H9 (cell line): Measurements from ENCODE around the gene ZDHHC12. TPM values are rescaled to one million over a fixed set of nuclear protein-coding genes. Genes with fewer than 3 reads are reported as not detected.

Experiments
- DNase-seq: peaks from one replicate; pipeline ENCODE4 v3.0.0-alpha.2; 2017
- H2AFZ ChIP-seq: one replicate; pipeline ENCODE4 v1.6.1; 2013; ENCODE audit warnings: mild to moderate bottlenecking, low read length, control low read depth, moderate library complexity
- H2AK5ac ChIP-seq: 2 replicates; pipeline ENCODE4 v1.6.1; 2013; ENCODE audit warnings: low read length, control low read depth, mixed read lengths; ENCODE audit not compliant: insufficient read length
- H2BK120ac ChIP-seq: one replicate; pipeline ENCODE4 v1.6.1; 2013; ENCODE audit warnings: low read depth, mild to moderate bottlenecking, low read length, control low read depth, inconsistent platforms; ENCODE audit not compliant: poor library complexity, severe bottlenecking
- H2BK12ac ChIP-seq: 2 replicates; pipeline ENCODE4 v1.6.1; 2013; ENCODE audit warnings: low read length, control low read depth, mixed read lengths, low read depth; ENCODE audit not compliant: insufficient read length
- H2BK15ac ChIP-seq: 2 replicates; pipeline ENCODE4 v1.6.1; 2013; ENCODE audit warnings: low read depth, low read length, control low read depth
- H2BK20ac ChIP-seq: one replicate; pipeline ENCODE4 v1.6.1; 2013; ENCODE audit warnings: low read depth, mild to moderate bottlenecking, low read length, control low read depth, inconsistent platforms; ENCODE audit not compliant: poor library complexity, severe bottlenecking
- H2BK5ac ChIP-seq: 2 replicates; pipeline ENCODE4 v1.6.1; 2013; ENCODE audit warnings: low read length, control low read depth, mixed read lengths; ENCODE audit not compliant: insufficient read length
- H3K14ac ChIP-seq: 2 replicates; pipeline ENCODE4 v1.6.1; 2013; ENCODE audit warnings: low read length, control low read depth; ENCODE audit not compliant: insufficient read depth
- H3K18ac ChIP-seq: 2 replicates; pipeline ENCODE4 v1.6.1; 2013; ENCODE audit warnings: low read depth, mild to moderate bottlenecking, mixed read lengths, low read length, control low read depth; ENCODE audit not compliant: insufficient read length
- H3K23ac ChIP-seq: 2 replicates; pipeline ENCODE4 v1.6.1; 2013; ENCODE audit warnings: low read length, control low read depth, mixed read lengths, low read depth; ENCODE audit not compliant: insufficient read length
- H3K23me2 ChIP-seq: 2 replicates; pipeline ENCODE4 v1.6.1; 2013; ENCODE audit warnings: low read depth, mild to moderate bottlenecking, mixed read lengths, low read length, control low read depth; ENCODE audit not compliant: insufficient read length, poor library complexity, severe bottlenecking
- H3K27ac ChIP-seq: 2 replicates; pipeline ENCODE4 v1.5.1; 2013; ENCODE audit warnings: low read length, control low read depth, mixed read lengths, low read depth; ENCODE audit not compliant: insufficient read length
- H3K27me3 ChIP-seq: 2 replicates; pipeline ENCODE4 v1.6.1; 2013; ENCODE audit warnings: low read length, control low read depth, inconsistent platforms; ENCODE audit not compliant: insufficient read depth
- H3K4ac ChIP-seq: 2 replicates; pipeline ENCODE4 v1.6.1; 2013; ENCODE audit warnings: low read depth, mild to moderate bottlenecking, control low read depth, inconsistent platforms, low read length, moderate library complexity
- H3K4me1 ChIP-seq: 2 replicates; pipeline ENCODE4 v1.6.1; 2013; ENCODE audit warnings: low read length, control low read depth, inconsistent platforms; ENCODE audit not compliant: insufficient read depth
- H3K4me2 ChIP-seq: 2 replicates; pipeline ENCODE4 v1.6.1; 2013; ENCODE audit warnings: low read length, control low read depth, mixed read lengths; ENCODE audit not compliant: insufficient read length, insufficient read depth
- H3K56ac ChIP-seq: 2 replicates; pipeline ENCODE4 v1.6.1; 2013; ENCODE audit warnings: low read depth, mild to moderate bottlenecking, mixed read lengths, low read length, control low read depth; ENCODE audit not compliant: insufficient read length
- H3K79me1 ChIP-seq: 2 replicates; pipeline ENCODE4 v1.6.1; 2013; ENCODE audit warnings: low read depth, mild to moderate bottlenecking, moderate library complexity, low read length, control low read depth, inconsistent platforms; ENCODE audit not compliant: insufficient read depth, poor library complexity, severe bottlenecking
- H3K79me2 ChIP-seq: 2 replicates; pipeline ENCODE4 v1.6.1; 2013; ENCODE audit warnings: low read length, control low read depth, inconsistent platforms; ENCODE audit not compliant: insufficient read depth
- H3K9ac ChIP-seq: 2 replicates; pipeline ENCODE4 v1.6.1; 2013; ENCODE audit warnings: low read length, control low read depth, mixed read lengths; ENCODE audit not compliant: insufficient read length; ENCODE audit errors: extremely low read depth
- H3K9me3 ChIP-seq: one replicate; pipeline ENCODE4 v1.6.1; 2013; ENCODE audit warnings: low read depth, low read length, inconsistent platforms; ENCODE audit not compliant: control insufficient read depth
- H3T11ph ChIP-seq: one replicate; pipeline ENCODE4 v1.6.1; 2013; ENCODE audit warnings: mild to moderate bottlenecking, low read length, control low read depth, inconsistent platforms
- H4K20me1 ChIP-seq: one replicate; pipeline ENCODE4 v1.6.1; 2013; ENCODE audit not compliant: control insufficient read depth, insufficient read length, insufficient read depth
- H4K5ac ChIP-seq: 2 replicates; pipeline ENCODE4 v1.6.1; 2013; ENCODE audit warnings: low read depth, mild to moderate bottlenecking, mixed read lengths, low read length, control low read depth; ENCODE audit not compliant: insufficient read length
- H4K8ac ChIP-seq: replicated peaks from 2 replicates; pipeline ENCODE4 v1.6.1; 2013; ENCODE audit warnings: low read length, control low read depth, mixed read lengths, low read depth; ENCODE audit not compliant: insufficient read length
- H4K91ac ChIP-seq: 2 replicates; pipeline ENCODE4 v1.6.1; 2013; ENCODE audit warnings: low read depth, mild to moderate bottlenecking, moderate library complexity, mixed read lengths, low read length, control low read depth; ENCODE audit not compliant: insufficient read length
- H3K27ac Mint-ChIP-seq, 3 experiments: 2 replicates in 2 of 3; 3 replicates in 1 of 3; pipeline ENCODE4 v1.8.0; 2020 to 2021; ENCODE audit warnings: mixed read lengths in 3 of 3, mild to moderate bottlenecking in 1 of 3, moderate library complexity in 1 of 3
- H3K27me3 Mint-ChIP-seq: 2 replicates; pipeline ENCODE4 v1.8.0; 2021; ENCODE audit warnings: low read depth, mild to moderate bottlenecking, moderate library complexity, mixed read lengths
- H3K36me3 Mint-ChIP-seq, 3 experiments: 2 replicates in 2 of 3; 3 replicates in 1 of 3; pipeline ENCODE4 v1.8.0; 2020 to 2021; ENCODE audit warnings: low read depth in 3 of 3, mixed read lengths in 3 of 3; ENCODE audit not compliant: insufficient read depth in 1 of 3
- H3K4me1 Mint-ChIP-seq, 2 experiments: 2 replicates each; pipeline ENCODE4 v1.8.0; 2020; ENCODE audit warnings: mixed read lengths in 2 of 2
- H3K4me3 Mint-ChIP-seq, 2 experiments: 2 replicates in 1 of 2; 3 replicates in 1 of 2; pipeline ENCODE4 v1.8.0; 2020 to 2021; ENCODE audit warnings: mild to moderate bottlenecking in 2 of 2, mixed read lengths in 2 of 2, moderate library complexity in 1 of 2
- H3K9me3 Mint-ChIP-seq, 2 experiments: 2 replicates in 1 of 2; 3 replicates in 1 of 2; pipeline ENCODE4 v1.8.0; 2020; ENCODE audit warnings: mild to moderate bottlenecking in 2 of 2, mixed read lengths in 2 of 2, moderate library complexity in 1 of 2
- CTCF ChIP-seq: fragments of 200-600 bp; sonication (generic); conservative IDR thresholded peaks from 3 replicates; pipeline ENCODE4 v1.8.0; 2021; ENCODE audit warnings: antibody characterized with exemption, mild to moderate bottlenecking
- WGBS: extraction: QIAGEN DNeasy Blood & Tissue Kit; methylation state at CpG from one replicate; pipeline ENCODE4 v1.1.7; 2013; ENCODE audit warnings: missing lambda C conversion rate, low lambda C conversion rate, mixed read lengths; ENCODE audit not compliant: insufficient read length; ENCODE audit errors: extremely low coverage; 5-methylcytosine and 5-hydroxymethylcytosine counted together
- total RNA-seq: library from RNA; stranded (reverse); gene quantifications from 2 replicates; pipeline ENCODE4 v1.2.1, GENCODE V29; 2021

Gene ZDHHC12
- total RNA-seq, 1 experiment from 2014 or later = 42.8 TPM

GRCh38 chr9:128702949-128703615, 20.8 kb downstream of the ZDHHC12 start:
- Histone ChIP-seq H3K79me2 (no peaks in the 10 kb centered on the region), H2BK15ac (no peak overlapping the region), H2BK5ac (no peak overlapping the region), H3K4ac (no peak overlapping the region), H4K8ac (no peak overlapping the region), H2BK20ac (no peak overlapping the region), H3K27ac (no peak overlapping the region), H3K18ac (peak overlapping the region; percentile 33), H3K14ac (no peak overlapping the region), H3K56ac (no peak overlapping the region), H4K5ac (no peak overlapping the region), H3K23ac (no peak overlapping the region), H3K4me1 (no peaks in the 10 kb centered on the region), H2BK120ac (no peak overlapping the region), H2BK12ac (no peak overlapping the region), H3K9me3 (no peaks in the 10 kb centered on the region), H3T11ph (no peak overlapping the region), H3K79me1 (no peaks in the 10 kb centered on the region), H2AFZ (no peak overlapping the region), H3K23me2 (peaks cover 7% of the 10 kb centered on the region), H3K9ac (peak overlapping the region; percentile 20), H4K91ac (no peak overlapping the region), H2AK5ac (no peak overlapping the region), H3K27me3 (no peaks in the 10 kb centered on the region), H3K4me2 (peak overlapping the region; percentile 54), H4K20me1 (no peaks in the 10 kb centered on the region)
- no peaks in the 10 kb centered on the region; a peak in 2 of 7 replicates for H3K36me3 Mint-ChIP-seq
- H3K27ac Mint-ChIP-seq = peak overlapping the region in 2 of 3 experiments; percentile 40 to 90; a peak in 3 of 7 replicates
- peaks cover 2 to 7% of the 10 kb centered on the region in 2 experiments; a peak in 3 of 4 replicates for H3K4me1 Mint-ChIP-seq
- H3K27me3 Mint-ChIP-seq = peaks cover 2% of the 10 kb centered on the region; the same call in 1 of the 2 replicates
- H3K9me3 Mint-ChIP-seq = 0 out of 5 replicates have a peak, but pooled peaks cover 2% of the 10 kb centered on the region in 2 experiments
- no CpG with 5 or more reads among the region's 55 CpGs for WGBS
- TF ChIP-seq CTCF = no peak
- DNase-seq = peak; percentile 63
- peak overlapping the region; percentile 85 to 88 for H3K4me3 Mint-ChIP-seq
